HL-60 (cell line): ENCODE results near the gene EYA3.

ENCODE experiments used
- CTCF ChIP-seq: IDR thresholded peaks from one replicate; pipeline ENCODE4 v1.5.1; 2011; ENCODE audit warnings: low read length, control low read depth, inconsistent platforms; ENCODE audit not compliant: insufficient read depth
- GABPA ChIP-seq: IDR thresholded peaks from 2 replicates; pipeline ENCODE4 v1.6.1; 2012; ENCODE audit warnings: low read depth
- POLR2AphosphoS5 ChIP-seq: IDR thresholded peaks from 2 replicates; pipeline ENCODE4 v1.6.1; 2012; ENCODE audit warnings: low read depth
- REST ChIP-seq: IDR thresholded peaks from 2 replicates; pipeline ENCODE4 v1.6.1; 2012; ENCODE audit warnings: low read depth; ENCODE audit not compliant: insufficient replicate concordance
- SPI1 ChIP-seq: IDR thresholded peaks from 2 replicates; pipeline ENCODE4 v1.6.1; 2012; ENCODE audit warnings: low read depth, mild to moderate bottlenecking, borderline replicate concordance

GRCh38 chr1:27972141-27972540 lies 116.3 kb downstream of the EYA3 start:
- TF ChIP-seq POLR2AphosphoS5: no peak
- TF ChIP-seq CTCF: no peak
- no peak for TF ChIP-seq REST
- TF ChIP-seq GABPA: no peak
- no peak for TF ChIP-seq SPI1
